SK-N-SH treated with all-trans-retinoic acid at 6 μM for 48 hours (cell line): ENCODE data around the gene APBA2.

Experiments used
- ARNTL ChIP-seq: fragments of 450-650 bp; formaldehyde crosslinking; IDR thresholded peaks from 2 replicates; pipeline ENCODE4 v1.5.0; 2020; ENCODE audit warnings: low read depth, mild to moderate bottlenecking, moderate library complexity, borderline replicate concordance
- BACH2 ChIP-seq: fragments of 250-450 bp; sonication (Bioruptor Pico); IDR thresholded peaks from 2 replicates; pipeline ENCODE4 v1.9.0; 2021; ENCODE audit warnings: mild to moderate bottlenecking, borderline replicate concordance
- CSDC2 ChIP-seq: fragments of 250-450 bp; sonication (Bioruptor Pico); IDR thresholded peaks from 2 replicates; pipeline ENCODE4 v1.5.0; 2020; ENCODE audit warnings: mild to moderate bottlenecking, moderate library complexity
- ESRRG ChIP-seq: fragments of 250-450 bp; sonication (Bioruptor Pico); IDR thresholded peaks from 2 replicates; pipeline ENCODE4 v1.6.1; 2021; ENCODE audit warnings: mild to moderate bottlenecking
- GLIS3 ChIP-seq: fragments of 250-450 bp; sonication (Bioruptor Pico); IDR thresholded peaks from 2 replicates; pipeline ENCODE4 v1.5.0; 2020; ENCODE audit warnings: mild to moderate bottlenecking, moderate library complexity
- OSR1 ChIP-seq: fragments of 250-450 bp; sonication (Bioruptor Pico); IDR thresholded peaks from 2 replicates; pipeline ENCODE4 v1.8.0; 2022; ENCODE audit warnings: moderate library complexity, mild to moderate bottlenecking, inconsistent platforms
- POU6F1 ChIP-seq: fragments of 250-450 bp; sonication (Bioruptor Pico); IDR thresholded peaks from 2 replicates; pipeline ENCODE4 v1.8.0; 2021; ENCODE audit warnings: low read depth, mild to moderate bottlenecking, moderate library complexity, borderline replicate concordance
- RARB ChIP-seq: fragments of 250-450 bp; sonication (Bioruptor Pico); IDR thresholded peaks from 2 replicates; pipeline ENCODE4 v1.8.0; 2021; ENCODE audit warnings: mild to moderate bottlenecking, moderate library complexity
- ZFP30 ChIP-seq: fragments of 450-650 bp; formaldehyde crosslinking; IDR thresholded peaks from 2 replicates; pipeline ENCODE4 v1.5.0; 2022; ENCODE audit warnings: mild to moderate bottlenecking, moderate library complexity
- ZNF565 ChIP-seq: fragments of 450-650 bp; formaldehyde crosslinking; conservative IDR thresholded peaks from 2 replicates; pipeline ENCODE4 v1.5.0; 2020; ENCODE audit warnings: low read depth, mild to moderate bottlenecking, moderate library complexity
- TF ChIP-seq, protein P1 (sequence below): fragments of 250-450 bp; sonication (Bioruptor Pico); IDR thresholded peaks from 2 replicates; pipeline ENCODE4 v1.5.1; 2021; ENCODE audit warnings: mild to moderate bottlenecking, moderate library complexity
- TF ChIP-seq, protein P2 (sequence below): fragments of 250-450 bp; sonication (Bioruptor Pico); IDR thresholded peaks from 2 replicates; pipeline ENCODE4 v1.8.0; 2020; ENCODE audit warnings: mild to moderate bottlenecking, moderate library complexity, borderline replicate concordance

DNA sequence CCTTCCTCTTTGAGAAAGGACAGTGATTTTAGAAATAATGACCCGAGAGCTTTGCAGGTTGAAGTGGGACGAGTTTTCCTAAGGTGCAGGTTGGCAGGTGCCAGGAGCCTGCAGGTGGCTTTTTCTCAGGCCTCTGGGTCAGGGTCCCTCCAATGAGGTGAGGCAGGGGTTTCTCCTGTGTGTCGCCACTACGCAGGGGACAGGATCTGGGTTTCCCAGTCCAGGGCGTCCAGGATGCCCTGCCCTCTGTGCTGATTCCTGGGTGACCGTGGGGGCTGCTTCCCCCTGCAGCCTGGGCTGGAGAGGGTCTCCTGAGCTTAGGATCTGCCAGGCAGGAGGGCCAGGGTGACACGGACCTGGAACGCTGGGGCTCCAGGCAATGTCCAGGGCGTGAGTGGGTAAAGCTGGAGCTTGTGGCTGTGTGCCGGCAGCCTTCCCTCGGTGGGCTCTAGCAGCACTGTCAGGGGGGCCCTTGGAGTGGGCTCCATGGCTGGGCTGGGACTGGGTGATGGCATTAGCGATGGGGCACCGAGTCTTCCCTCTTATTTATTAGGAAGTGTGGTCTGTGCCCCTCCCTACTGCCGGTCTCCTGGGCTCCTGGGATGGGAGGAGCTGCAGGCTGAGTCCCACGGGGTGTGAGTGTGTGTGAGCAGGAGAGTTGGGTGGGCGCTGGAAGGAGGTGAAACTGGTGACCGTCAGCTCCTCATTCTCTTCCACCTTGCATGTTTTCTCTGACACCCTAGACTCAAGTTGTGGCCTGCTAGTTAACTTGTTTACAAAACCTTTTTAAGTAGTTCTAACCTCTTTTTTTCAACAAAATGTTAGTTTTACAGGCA, 1.8 kb downstream of the APBA2 start:
- TF ChIP-seq ZFP30 (CRISPR knock-in tag) (no peak), OSR1 (CRISPR knock-in tag) (no peak), POU6F1 (CRISPR knock-in tag) (no peak), GLIS3 (CRISPR knock-in tag) (no peak), BACH2 (CRISPR knock-in tag) (no peak), CSDC2 (CRISPR knock-in tag) (no peak), ESRRG (CRISPR knock-in tag) (no peak), ZNF565 (CRISPR knock-in tag) (no peak), ARNTL (CRISPR knock-in tag) (no peak), RARB (CRISPR knock-in tag) (no peak)
- TF ChIP-seq, protein P1, sequence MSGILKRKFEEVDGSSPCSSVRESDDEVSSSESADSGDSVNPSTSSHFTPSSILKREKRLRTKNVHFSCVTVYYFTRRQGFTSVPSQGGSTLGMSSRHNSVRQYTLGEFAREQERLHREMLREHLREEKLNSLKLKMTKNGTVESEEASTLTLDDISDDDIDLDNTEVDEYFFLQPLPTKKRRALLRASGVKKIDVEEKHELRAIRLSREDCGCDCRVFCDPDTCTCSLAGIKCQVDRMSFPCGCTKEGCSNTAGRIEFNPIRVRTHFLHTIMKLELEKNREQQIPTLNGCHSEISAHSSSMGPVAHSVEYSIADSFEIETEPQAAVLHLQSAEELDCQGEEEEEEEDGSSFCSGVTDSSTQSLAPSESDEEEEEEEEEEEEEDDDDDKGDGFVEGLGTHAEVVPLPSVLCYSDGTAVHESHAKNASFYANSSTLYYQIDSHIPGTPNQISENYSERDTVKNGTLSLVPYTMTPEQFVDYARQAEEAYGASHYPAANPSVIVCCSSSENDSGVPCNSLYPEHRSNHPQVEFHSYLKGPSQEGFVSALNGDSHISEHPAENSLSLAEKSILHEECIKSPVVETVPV: no peak
- TF ChIP-seq, protein P2, sequence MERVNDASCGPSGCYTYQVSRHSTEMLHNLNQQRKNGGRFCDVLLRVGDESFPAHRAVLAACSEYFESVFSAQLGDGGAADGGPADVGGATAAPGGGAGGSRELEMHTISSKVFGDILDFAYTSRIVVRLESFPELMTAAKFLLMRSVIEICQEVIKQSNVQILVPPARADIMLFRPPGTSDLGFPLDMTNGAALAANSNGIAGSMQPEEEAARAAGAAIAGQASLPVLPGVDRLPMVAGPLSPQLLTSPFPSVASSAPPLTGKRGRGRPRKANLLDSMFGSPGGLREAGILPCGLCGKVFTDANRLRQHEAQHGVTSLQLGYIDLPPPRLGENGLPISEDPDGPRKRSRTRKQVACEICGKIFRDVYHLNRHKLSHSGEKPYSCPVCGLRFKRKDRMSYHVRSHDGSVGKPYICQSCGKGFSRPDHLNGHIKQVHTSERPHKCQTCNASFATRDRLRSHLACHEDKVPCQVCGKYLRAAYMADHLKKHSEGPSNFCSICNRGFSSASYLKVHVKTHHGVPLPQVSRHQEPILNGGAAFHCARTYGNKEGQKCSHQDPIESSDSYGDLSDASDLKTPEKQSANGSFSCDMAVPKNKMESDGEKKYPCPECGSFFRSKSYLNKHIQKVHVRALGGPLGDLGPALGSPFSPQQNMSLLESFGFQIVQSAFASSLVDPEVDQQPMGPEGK (CRISPR knock-in tag): no peak
